Colonic mucosa (tissue), 4 donors: ENCODE results near the gene P2RY8. TPM values are rescaled to one million over a fixed set of nuclear protein-coding genes. Genes with fewer than 3 reads are reported as not detected.
A peak's percentile ranks its signal among the peaks of the same experiment; 100 is the strongest.
"Not testable (repeated sequence)": the region's sequence is repeated elsewhere in the genome, so short reads cannot be mapped to it uniquely, and the experiment has no call there.

Experiments
- DNase-seq: peaks from one replicate; pipeline ENCODE4 v3.0.0-alpha.2; 2020
- H3K27ac ChIP-seq: fragments of 200-600 bp; one replicate; pipeline ENCODE4 v1.8.0; 2021
- H3K27me3 ChIP-seq: fragments of 200-600 bp; one replicate; pipeline ENCODE4 v1.8.0; 2021
- H3K36me3 ChIP-seq: fragments of 200-600 bp; one replicate; pipeline ENCODE4 v1.8.0; 2021
- H3K4me1 ChIP-seq: fragments of 200-600 bp; one replicate; pipeline ENCODE4 v1.8.0; 2021; ENCODE audit warnings: mild to moderate bottlenecking
- H3K4me3 ChIP-seq: fragments of 200-600 bp; one replicate; pipeline ENCODE4 v1.8.0; 2021
- H3K9ac ChIP-seq, 2 donors: one replicate each; pipeline ENCODE4 v1.7.0; 2013; ENCODE audit warnings: control low read depth in 2 of 2, low read depth in 2 of 2, low read length in 2 of 2
- H3K9me3 ChIP-seq: fragments of 200-600 bp; one replicate; pipeline ENCODE4 v1.8.0; 2021
- intact Hi-C: fragments of 100-400 bp; cut with DNase I; formaldehyde crosslinking; loops from one replicate; pipeline ENCODE4 v1.14.1; 2022
- total RNA-seq, 2 donors: library from RNA; stranded (reverse); fragmentation: NEBNext Ultra II Directional in 1 of 2; extraction: Animal tissue kit (Norgen Biotek cat#: 25700) in 1 of 2; gene quantifications; one replicate each; pipeline ENCODE4 v1.2.1, GENCODE V29; 2021
- TF ChIP-seq, protein P1 (sequence below): fragments of 200-600 bp; IDR thresholded peaks from one replicate; pipeline ENCODE4 v1.8.0; 2022; ENCODE audit warnings: antibody characterized with exemption, mild to moderate bottlenecking
- donor health status: healthy.
- donor health status: DM: no; HTN: no; CAD: no.
- donor health status: DM: no; HTN: no; CAD: no.

The P2RY8 gene
- total RNA-seq, 2 donors from 2014 or later = 1.3 TPM

DNA sequence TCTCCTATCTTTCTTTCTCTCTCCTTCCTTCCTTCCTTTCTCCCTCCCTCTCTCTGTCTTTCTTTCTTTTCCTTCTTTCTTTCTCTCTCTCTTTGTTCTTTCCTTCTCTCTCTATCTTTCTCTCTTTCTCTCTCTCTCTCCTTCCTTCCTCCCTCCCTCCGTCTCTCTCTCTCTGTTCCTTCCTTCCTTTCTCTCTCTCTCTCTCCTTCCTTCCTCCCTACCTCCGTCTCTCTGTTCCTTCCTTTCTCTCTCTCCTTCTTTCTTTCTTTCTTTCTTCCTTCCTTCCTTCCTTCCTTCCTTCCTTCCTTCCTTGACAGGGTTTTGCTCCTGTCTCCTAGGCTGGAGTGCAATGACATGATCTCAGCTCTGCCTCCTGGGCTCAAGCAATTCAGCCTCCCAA, 24.2 kb upstream of the P2RY8 start:
- TF ChIP-seq, protein P1, sequence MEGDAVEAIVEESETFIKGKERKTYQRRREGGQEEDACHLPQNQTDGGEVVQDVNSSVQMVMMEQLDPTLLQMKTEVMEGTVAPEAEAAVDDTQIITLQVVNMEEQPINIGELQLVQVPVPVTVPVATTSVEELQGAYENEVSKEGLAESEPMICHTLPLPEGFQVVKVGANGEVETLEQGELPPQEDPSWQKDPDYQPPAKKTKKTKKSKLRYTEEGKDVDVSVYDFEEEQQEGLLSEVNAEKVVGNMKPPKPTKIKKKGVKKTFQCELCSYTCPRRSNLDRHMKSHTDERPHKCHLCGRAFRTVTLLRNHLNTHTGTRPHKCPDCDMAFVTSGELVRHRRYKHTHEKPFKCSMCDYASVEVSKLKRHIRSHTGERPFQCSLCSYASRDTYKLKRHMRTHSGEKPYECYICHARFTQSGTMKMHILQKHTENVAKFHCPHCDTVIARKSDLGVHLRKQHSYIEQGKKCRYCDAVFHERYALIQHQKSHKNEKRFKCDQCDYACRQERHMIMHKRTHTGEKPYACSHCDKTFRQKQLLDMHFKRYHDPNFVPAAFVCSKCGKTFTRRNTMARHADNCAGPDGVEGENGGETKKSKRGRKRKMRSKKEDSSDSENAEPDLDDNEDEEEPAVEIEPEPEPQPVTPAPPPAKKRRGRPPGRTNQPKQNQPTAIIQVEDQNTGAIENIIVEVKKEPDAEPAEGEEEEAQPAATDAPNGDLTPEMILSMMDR = no peak
- Histone ChIP-seq H3K9me3 (no peaks in the 10 kb centered on the region), H3K27me3 (no peaks in the 10 kb centered on the region), H3K4me1 (no peaks in the 10 kb centered on the region), H3K36me3 (no peaks in the 10 kb centered on the region), H3K27ac (no peak overlapping the region), H3K4me3 (no peak overlapping the region), H3K9ac (no peak overlapping the region)
- no peak for DNase-seq
- intact Hi-C loops = no loop called here

DNA sequence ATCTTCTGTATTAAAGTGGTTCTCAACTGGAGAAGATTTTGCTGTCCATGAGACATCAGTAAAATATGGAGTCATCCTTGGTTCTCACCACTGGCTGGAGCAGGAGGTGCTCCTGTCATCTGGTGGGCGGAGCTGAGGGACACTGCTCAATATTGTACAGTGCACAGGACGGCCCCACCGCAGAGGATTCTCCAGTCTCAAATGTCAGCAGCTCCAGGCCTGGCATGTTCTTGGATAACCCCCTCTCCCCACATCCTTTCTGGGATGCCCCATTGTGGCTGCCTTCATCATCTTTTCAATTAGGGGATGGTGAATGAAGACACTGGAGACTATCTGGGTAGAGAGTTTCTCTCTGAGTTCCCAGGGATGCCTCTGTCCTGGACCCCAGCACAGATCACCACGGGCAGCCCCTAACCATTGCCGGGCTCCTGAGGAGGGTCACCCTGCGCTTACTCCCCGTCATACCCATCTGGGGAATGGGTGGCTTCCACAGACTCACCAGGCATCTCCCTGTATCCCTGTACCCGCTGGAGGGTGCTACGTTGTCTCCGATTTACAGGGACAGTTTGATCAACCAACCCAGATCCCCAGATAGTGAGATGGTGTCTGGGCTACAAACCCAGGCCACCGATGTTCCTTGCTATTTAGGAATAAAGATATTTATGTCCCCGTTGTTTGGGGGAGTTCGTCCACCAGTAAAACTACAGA, 21.9 kb upstream of the P2RY8 start:
- Histone ChIP-seq H3K36me3 (no peaks in the 10 kb centered on the region), H3K4me1 (no peaks in the 10 kb centered on the region), H3K9me3 (no peaks in the 10 kb centered on the region), H3K9ac (no peak overlapping the region), H3K27ac (no peak overlapping the region), H3K27me3 (no peaks in the 10 kb centered on the region), H3K4me3 (no peak overlapping the region)
- TF ChIP-seq, protein P1 = no peak
- no peak for DNase-seq
- intact Hi-C loops = no loop called here

DNA sequence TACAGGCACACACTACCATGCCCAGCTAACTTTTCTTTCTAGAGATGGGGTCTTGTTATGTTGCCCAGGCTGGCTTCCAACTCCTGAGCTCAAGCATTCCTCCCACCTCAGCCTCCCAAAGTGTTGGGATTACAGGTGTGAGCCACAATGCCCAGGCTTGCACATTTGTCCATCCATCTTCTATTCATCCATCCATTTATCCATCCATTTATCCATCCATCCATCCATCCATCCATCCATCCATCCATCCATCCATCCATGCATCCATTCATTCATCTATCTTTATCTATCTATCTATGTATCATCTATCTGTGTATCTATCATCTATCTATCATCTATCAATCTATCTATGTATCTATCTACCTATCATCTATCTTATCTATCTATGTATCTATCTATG, 20.5 kb upstream of the P2RY8 start:
- H3K4me1 ChIP-seq, DNase-seq, H3K9me3 ChIP-seq, H3K27ac ChIP-seq, intact Hi-C loops, H3K36me3 ChIP-seq, H3K9ac ChIP-seq, H3K27me3 ChIP-seq, H3K4me3 ChIP-seq: not testable (repeated sequence)

DNA sequence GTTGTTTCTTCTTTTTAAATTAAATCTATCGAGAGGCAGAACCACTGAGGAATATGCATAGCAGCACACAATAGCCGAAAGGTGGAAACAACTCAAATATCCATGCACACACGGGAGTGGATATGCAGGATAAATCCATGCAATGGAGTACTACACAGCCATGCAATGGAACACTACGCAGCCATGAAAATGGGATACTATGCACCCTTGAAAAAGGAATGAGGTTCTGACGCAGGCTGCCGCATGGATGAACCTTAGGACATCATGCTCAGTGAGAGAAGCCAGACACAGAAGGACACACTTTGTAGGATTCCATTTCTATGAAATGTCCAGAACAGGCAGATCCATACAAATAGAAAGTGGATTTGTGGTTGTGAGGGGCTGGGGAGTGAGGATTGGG, 18.4 kb upstream of the P2RY8 start:
- no peaks in the 10 kb centered on the region for H3K27me3 ChIP-seq
- no peaks in the 10 kb centered on the region for H3K4me1 ChIP-seq
- TF ChIP-seq, protein P1 = no peak
- no peaks in the 10 kb centered on the region for H3K9me3 ChIP-seq
- no peaks in the 10 kb centered on the region for H3K36me3 ChIP-seq
- no peak overlapping the region for H3K27ac ChIP-seq
- DNase-seq = no peak
- H3K9ac ChIP-seq = no peak overlapping the region
- intact Hi-C loops = no loop called here
- no peak overlapping the region for H3K4me3 ChIP-seq

DNA sequence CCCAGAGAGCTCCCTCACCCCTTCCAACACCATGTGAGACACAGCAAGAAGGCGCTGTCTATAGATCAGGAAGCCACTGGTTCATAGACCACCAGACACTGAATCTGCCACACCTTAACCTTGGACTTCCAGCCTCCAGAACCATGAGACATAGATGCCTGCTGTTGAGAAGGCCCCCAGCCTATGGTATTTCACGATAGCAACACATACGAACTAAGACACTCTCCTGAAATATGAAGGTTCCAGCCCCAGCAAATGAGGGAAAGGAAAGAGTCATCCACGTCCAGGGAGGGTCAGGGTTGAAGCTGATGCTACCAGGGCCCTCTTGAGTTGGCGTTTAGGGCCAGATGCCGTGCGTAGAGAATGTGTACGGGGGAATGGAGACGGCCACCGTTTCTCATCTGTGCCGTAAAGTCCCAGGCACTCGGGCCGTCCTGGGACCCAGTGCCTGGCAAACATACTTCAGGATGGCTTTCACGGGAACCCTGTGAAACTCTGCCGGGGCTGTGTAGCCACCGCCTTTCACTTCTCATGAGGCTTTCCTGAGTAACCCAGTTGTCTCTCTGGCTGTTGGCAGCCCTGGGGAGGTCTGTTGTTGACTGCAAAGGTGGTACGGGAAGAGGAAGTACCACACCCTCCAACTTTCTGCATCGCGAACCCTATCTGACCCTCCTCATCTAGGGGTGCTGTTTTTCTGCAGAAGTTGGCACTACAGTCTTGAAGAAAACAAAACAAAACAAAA, 17.7 kb upstream of the P2RY8 start:
- Histone ChIP-seq H3K27me3 (no peaks in the 10 kb centered on the region), H3K4me3 (no peak overlapping the region), H3K9ac (no peak overlapping the region), H3K36me3 (no peaks in the 10 kb centered on the region), H3K4me1 (no peaks in the 10 kb centered on the region), H3K9me3 (no peaks in the 10 kb centered on the region), H3K27ac (peak overlapping the region; percentile 22)
- intact Hi-C loops = no loop called here
- TF ChIP-seq, protein P1 = no peak
- no peak for DNase-seq

DNA sequence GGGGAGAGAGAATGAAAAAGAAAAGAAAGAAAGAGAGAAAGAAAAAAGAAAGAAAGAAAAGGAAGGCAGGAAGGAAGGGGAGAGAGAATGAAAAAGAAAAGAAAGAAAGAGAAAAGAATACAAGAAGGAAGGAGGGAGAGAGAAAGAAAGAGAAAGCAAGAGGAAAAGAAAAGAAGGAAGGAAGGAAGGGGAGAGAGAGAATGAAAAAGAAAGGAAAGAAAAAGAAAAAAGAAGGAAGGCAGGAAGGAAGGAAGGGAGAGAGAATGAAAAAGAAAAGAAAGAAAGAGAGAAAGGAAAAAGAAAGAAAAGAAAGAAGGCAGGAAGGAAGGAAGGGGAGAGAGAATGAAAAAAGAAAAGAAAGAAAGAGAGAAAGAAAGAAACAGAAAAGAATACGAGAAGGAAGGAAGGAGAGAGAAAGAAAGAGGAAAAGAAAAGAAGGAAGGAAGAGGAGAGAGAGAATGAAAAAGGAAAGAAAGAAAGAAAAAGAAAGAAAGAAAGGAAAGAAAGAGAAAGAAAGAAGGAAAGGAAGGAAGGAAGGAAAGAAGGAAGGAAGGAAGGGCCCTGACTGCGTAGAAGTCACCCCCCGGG, 15.1 kb upstream of the P2RY8 start:
- H3K36me3 ChIP-seq = no peaks in the 10 kb centered on the region
- DNase-seq = no peak

More for the DNA sequence above, 15.1 kb upstream of the P2RY8 start:
- H3K4me3 ChIP-seq = no peak overlapping the region
- no peaks in the 10 kb centered on the region for H3K27me3 ChIP-seq
- H3K27ac ChIP-seq = no peak overlapping the region
- no peaks in the 10 kb centered on the region for H3K4me1 ChIP-seq
- no peaks in the 10 kb centered on the region for H3K9me3 ChIP-seq
- TF ChIP-seq, protein P1 = no peak
- no peak overlapping the region for H3K9ac ChIP-seq
- intact Hi-C loops = no loop called here
